Muscle layer of colon (tissue), 2 donors: Measurements from ENCODE around the gene MERTK.

Experiments used
- H3K27ac ChIP-seq: one replicate; pipeline ENCODE4 v1.7.0; 2013; ENCODE audit warnings: low read depth, mild to moderate bottlenecking, low read length, moderate library complexity
- H3K27me3 ChIP-seq, 2 donors: one replicate each; pipeline ENCODE4 v1.7.0; 2013; ENCODE audit warnings: low read length in 2 of 2, mild to moderate bottlenecking in 2 of 2; ENCODE audit not compliant: insufficient read depth in 2 of 2, control insufficient read depth in 1 of 2
- H3K36me3 ChIP-seq: one replicate; pipeline ENCODE4 v1.7.0; 2013; ENCODE audit warnings: mild to moderate bottlenecking, low read length; ENCODE audit not compliant: insufficient read depth
- H3K4me1 ChIP-seq: one replicate; pipeline ENCODE4 v1.7.0; 2013; ENCODE audit warnings: mild to moderate bottlenecking, low read length; ENCODE audit not compliant: insufficient read depth
- H3K4me3 ChIP-seq, 2 donors: one replicate each; pipeline ENCODE4 v1.7.0; 2013; ENCODE audit warnings: low read length in 2 of 2, low read depth in 1 of 2, mild to moderate bottlenecking in 1 of 2, moderate library complexity in 1 of 2
- H3K9ac ChIP-seq: one replicate; pipeline ENCODE4 v1.7.0; 2013; ENCODE audit warnings: low read length
- H3K9me3 ChIP-seq: one replicate; pipeline ENCODE4 v1.7.0; 2013; ENCODE audit warnings: mild to moderate bottlenecking, low read length
- donor health status: abdominal sarcoma.
- donor health status: Adenocarcinoma of cecum.

MERTK gene

GRCh38 chr2:112021781-112022231 is 123.4 kb downstream of the MERTK start:
- Histone ChIP-seq H3K9ac (no peak overlapping the region), H3K36me3 (peaks cover 17% of the 10 kb centered on the region), H3K27ac (no peak overlapping the region), H3K4me3 (no peak overlapping the region), H3K27me3 (no peaks in the 10 kb centered on the region), H3K4me1 (no peaks in the 10 kb centered on the region), H3K9me3 (no peaks in the 10 kb centered on the region)

- peaks cover 17% of the 10 kb centered on the region for H3K36me3 ChIP-seq
- H3K9me3 ChIP-seq: no peaks in the 10 kb centered on the region
- H3K27me3 ChIP-seq: no peaks in the 10 kb centered on the region
- no peak overlapping the region for H3K4me3 ChIP-seq
- no peaks in the 10 kb centered on the region for H3K4me1 ChIP-seq
- H3K9ac ChIP-seq: no peak overlapping the region
- H3K27ac ChIP-seq: no peak overlapping the region
Measured at GRCh38 chr2:112023707-112024106, 125.3 kb downstream of the MERTK start.

GRCh38 chr2:112024231-112024630 is 125.8 kb downstream of the MERTK start:
- Histone ChIP-seq H3K9me3 (no peaks in the 10 kb centered on the region), H3K9ac (no peak overlapping the region), H3K4me1 (no peaks in the 10 kb centered on the region), H3K27ac (no peak overlapping the region), H3K27me3 (no peaks in the 10 kb centered on the region), H3K36me3 (peaks cover 17% of the 10 kb centered on the region), H3K4me3 (no peak overlapping the region)

- Histone ChIP-seq H3K27me3 (no peaks in the 10 kb centered on the region), H3K4me1 (no peaks in the 10 kb centered on the region), H3K27ac (no peak overlapping the region), H3K36me3 (peaks cover 11% of the 10 kb centered on the region), H3K9me3 (no peaks in the 10 kb centered on the region), H3K9ac (no peak overlapping the region), H3K4me3 (no peak overlapping the region)
Measured at GRCh38 chr2:112024896-112025491, 126.6 kb downstream of the MERTK start.

- Histone ChIP-seq H3K27me3 (no peaks in the 10 kb centered on the region), H3K36me3 (peaks cover 11% of the 10 kb centered on the region), H3K9ac (no peak overlapping the region), H3K4me1 (no peaks in the 10 kb centered on the region), H3K27ac (no peak overlapping the region), H3K4me3 (no peak overlapping the region), H3K9me3 (no peaks in the 10 kb centered on the region)
Measured at GRCh38 chr2:112026509-112026908, 128.1 kb downstream of the MERTK start.

- no peak overlapping the region for H3K27ac ChIP-seq
- no peaks in the 10 kb centered on the region for H3K27me3 ChIP-seq
Measured at GRCh38 chr2:112027767-112028166, 129.4 kb downstream of the MERTK start.

GRCh38 chr2:112029164-112029563 is 130.8 kb downstream of the MERTK start:
- no peaks in the 10 kb centered on the region for H3K36me3 ChIP-seq
- peaks cover 21% of the 10 kb centered on the region for H3K4me1 ChIP-seq
- H3K27me3 ChIP-seq: no peaks in the 10 kb centered on the region
- no peak overlapping the region for H3K4me3 ChIP-seq
- no peak overlapping the region for H3K27ac ChIP-seq
- H3K9me3 ChIP-seq: no peaks in the 10 kb centered on the region
- no peak overlapping the region for H3K9ac ChIP-seq

More at GRCh38 chr2:112027767-112028166, 129.4 kb downstream of the MERTK start:
- H3K4me1 ChIP-seq: peaks cover 11% of the 10 kb centered on the region
- H3K9me3 ChIP-seq: no peaks in the 10 kb centered on the region
- no peak overlapping the region for H3K9ac ChIP-seq
- peaks cover under 1% of the 10 kb centered on the region for H3K36me3 ChIP-seq
- no peak overlapping the region for H3K4me3 ChIP-seq

GRCh38 chr2:112031473-112032223 is 133.2 kb downstream of the MERTK start:
- H3K4me3 ChIP-seq: no peak overlapping the region
- H3K27ac ChIP-seq: no peak overlapping the region
- H3K36me3 ChIP-seq: no peaks in the 10 kb centered on the region
- H3K9me3 ChIP-seq: no peaks in the 10 kb centered on the region
- no peaks in the 10 kb centered on the region for H3K27me3 ChIP-seq
- H3K9ac ChIP-seq: peak overlapping the region; percentile 20
- peaks cover 21% of the 10 kb centered on the region for H3K4me1 ChIP-seq

GRCh38 chr2:112032224-112032586 is 133.8 kb downstream of the MERTK start:
- peak overlapping the region; percentile 20 for H3K9ac ChIP-seq
- H3K27ac ChIP-seq: no peak overlapping the region
- H3K9me3 ChIP-seq: no peaks in the 10 kb centered on the region
- peaks cover 21% of the 10 kb centered on the region for H3K4me1 ChIP-seq
- no peaks in the 10 kb centered on the region for H3K27me3 ChIP-seq
- no peaks in the 10 kb centered on the region for H3K36me3 ChIP-seq
- no peak overlapping the region for H3K4me3 ChIP-seq

GRCh38 chr2:112032689-112033465 is 134.5 kb downstream of the MERTK start:
- Histone ChIP-seq H3K9ac (no peak overlapping the region), H3K4me1 (peaks cover 21% of the 10 kb centered on the region), H3K9me3 (no peaks in the 10 kb centered on the region), H3K4me3 (no peak overlapping the region), H3K27ac (peak overlapping the region; percentile 4), H3K27me3 (no peaks in the 10 kb centered on the region), H3K36me3 (no peaks in the 10 kb centered on the region)

GRCh38 chr2:112033600-112033999 is 135.2 kb downstream of the MERTK start:
- no peaks in the 10 kb centered on the region for H3K36me3 ChIP-seq
- H3K27me3 ChIP-seq: no peaks in the 10 kb centered on the region
- peaks cover 21% of the 10 kb centered on the region for H3K4me1 ChIP-seq
- H3K9me3 ChIP-seq: no peaks in the 10 kb centered on the region
- H3K9ac ChIP-seq: no peak overlapping the region
- H3K27ac ChIP-seq: no peak overlapping the region
- no peak overlapping the region for H3K4me3 ChIP-seq
